RPMI7951 (cell line): ENCODE measurements around the gene C6orf62. TPM values are rescaled to one million over a fixed set of nuclear protein-coding genes. Genes with fewer than 3 reads are reported as not detected.
"Not testable (repeated sequence)": the region's sequence is repeated elsewhere in the genome, so short reads cannot be mapped to it uniquely, and the experiment has no call there.

Source experiments
- DNase-seq: peaks from one replicate; pipeline ENCODE4 v3.0.0-alpha.2; 2012; ENCODE audit warnings: low read depth
- total RNA-seq: library from RNA; depleted of rRNA; stranded (reverse); fragments of >200 nt; shearing (Covaris generic); gene quantifications from 2 replicates; pipeline ENCODE4 v1.2.3, GENCODE V29; 2014

C6orf62 gene
- total RNA-seq, 1 experiment from 2014 or later, result 105 TPM

- DNase-seq, result no peak
Measured at GRCh38 chr6:24699521-24700359, 19.2 kb downstream of the C6orf62 start.

GRCh38 chr6:24696097-24696496 is 22.9 kb downstream of the C6orf62 start:
- DNase-seq, result no peak

- peak; percentile 43 for DNase-seq
Measured at GRCh38 chr6:24695635-24696034, 23.3 kb downstream of the C6orf62 start.

GRCh38 chr6:24694198-24694597 is 24.8 kb downstream of the C6orf62 start:
- no peak for DNase-seq

- no peak for DNase-seq
Measured at GRCh38 chr6:24692848-24693592, 25.9 kb downstream of the C6orf62 start.

GRCh38 chr6:24692415-24692814 is 26.5 kb downstream of the C6orf62 start:
- no peak for DNase-seq

- no peak for DNase-seq
Measured at GRCh38 chr6:24692003-24692402, 27.0 kb downstream of the C6orf62 start.

GRCh38 chr6:24691550-24691949 is 27.4 kb downstream of the C6orf62 start:
- no peak for DNase-seq

GRCh38 chr6:24690593-24690992 is 28.4 kb downstream of the C6orf62 start:
- no peak for DNase-seq

GRCh38 chr6:24689964-24690363 is 29.0 kb downstream of the C6orf62 start:
- no peak for DNase-seq

- no peak for DNase-seq
Measured at GRCh38 chr6:24686946-24687345, 32.0 kb downstream of the C6orf62 start.

- no peak for DNase-seq
Measured at GRCh38 chr6:24686408-24686807, 32.5 kb downstream of the C6orf62 start.

- no peak for DNase-seq
Measured at GRCh38 chr6:24683297-24684296, 35.4 kb downstream of the C6orf62 start.

GRCh38 chr6:24680582-24680981 is 38.4 kb downstream of the C6orf62 start:
- no peak for DNase-seq

GRCh38 chr6:24678792-24679352 is 40.1 kb downstream of the C6orf62 start:
- peak; percentile 7 for DNase-seq

- peak; percentile 21 for DNase-seq
Measured at GRCh38 chr6:24673625-24674024, 45.3 kb downstream of the C6orf62 start.

- no peak for DNase-seq
Measured at GRCh38 chr6:24672620-24673182, 46.3 kb downstream of the C6orf62 start.

- DNase-seq, result not testable (repeated sequence)
Measured at GRCh38 chr6:24671077-24671476, 47.9 kb downstream of the C6orf62 start.

GRCh38 chr6:24670492-24670891 is 48.5 kb downstream of the C6orf62 start:
- DNase-seq, result not testable (repeated sequence)

GRCh38 chr6:24668997-24669361 is 50.0 kb downstream of the C6orf62 start:
- DNase-seq, result no peak
